ENCODE results near the gene DDX24. TPM values are rescaled to one million over a fixed set of nuclear protein-coding genes. Genes with fewer than 3 reads are reported as not detected.

DDX24 gene
- total and polyA plus RNA-seq, 2 experiments from 2014 or later = 123 to 149 TPM

DNA sequence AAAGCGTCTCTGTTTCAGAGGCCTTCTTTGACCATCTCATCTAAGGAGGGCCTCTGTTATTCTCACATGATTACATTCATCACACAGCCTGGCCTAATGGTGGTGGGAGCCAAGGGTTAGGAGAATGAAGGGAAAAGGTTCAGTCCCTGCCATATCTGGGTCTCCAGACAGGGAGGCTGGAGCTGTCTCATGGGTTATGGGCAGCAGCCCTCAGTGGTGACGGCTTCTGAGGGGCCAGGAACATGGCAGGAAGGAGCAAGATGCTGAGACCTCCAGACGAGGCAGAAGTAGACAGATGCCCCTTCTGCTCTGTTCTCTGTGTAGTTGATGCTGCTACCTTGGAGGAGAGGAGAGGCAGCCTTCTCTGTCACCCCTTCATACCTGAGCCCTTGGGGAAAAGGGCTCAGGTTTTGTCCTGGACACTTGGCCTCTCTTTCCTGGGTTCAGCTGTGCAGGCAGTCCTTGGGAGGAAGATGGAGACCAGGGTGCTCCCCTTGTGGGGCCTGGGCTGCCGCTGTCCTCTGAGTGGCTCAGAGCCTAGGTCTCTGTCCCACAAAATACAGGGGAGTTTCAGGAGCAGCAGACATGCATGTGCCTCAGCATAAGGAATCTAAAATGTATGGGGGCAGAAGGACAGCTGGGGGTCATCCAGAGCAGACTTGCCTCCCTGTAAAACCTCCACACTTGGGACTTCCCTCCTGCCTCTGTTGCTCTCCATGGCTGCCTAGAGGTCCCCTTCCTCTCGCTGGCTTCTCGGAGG is 44.8 kb upstream of the DDX24 start:
- Histone ChIP-seq H2AFZ (no peak overlapping the region), H3K27ac (no peak overlapping the region), H3K79me2 (ENCODE audit: insufficient read depth) (peaks cover 6% of the 10 kb centered on the region; the same call in 1 of the 2 replicates), H3K4me3 (no peak overlapping the region), H3K9ac (no peak overlapping the region), H3F3A (ENCODE audit: insufficient read depth) (peaks cover 18% of the 10 kb centered on the region), H3K9me2 (ENCODE audit: insufficient read depth) (no peaks in the 10 kb centered on the region), H3K27me3 (replicated peaks; ENCODE audit: insufficient read depth) (no peaks in the 10 kb centered on the region), H3K36me3 (ENCODE audit: low read depth) (no peaks in the 10 kb centered on the region), H3K9me3 (ENCODE audit: low read depth) (no peaks in the 10 kb centered on the region), H3K4me1 (ENCODE audit: insufficient read depth) (peaks cover 16% of the 10 kb centered on the region), H3K4me2 (ENCODE audit: unreplicated experiment) (no peak overlapping the region), H4K20me1 (ENCODE audit: insufficient read depth) (no peaks in the 10 kb centered on the region)
- WGBS, 2 experiments (ENCODE audit: low coverage in 1 of 2, low lambda C conversion rate in 2 of 2, missing lambda C conversion rate in 2 of 2) = 87 to 89% methylated on average over 6 of the region's 6 CpGs
- DNase-seq = no peak
- TF ChIP-seq EZH2phosphoT487 (IDR thresholded peaks at IDR 0.05; ENCODE audit: insufficient read depth, low read depth) (no peak), EZH2 (IDR thresholded peaks at IDR 0.05; ENCODE audit: insufficient read depth, poor library complexity, severe bottlenecking) (no peak)
- in situ Hi-C loops (cut with MboI) = loop anchor here (25.0 kb wide), 1 partner anchor 464 kb away; no protein-coding TSS in a partner anchor

- H3K4me1 ChIP-seq (ENCODE audit: insufficient read depth) = peaks cover 20% of the 10 kb centered on the region
- H3K9me2 ChIP-seq (ENCODE audit: insufficient read depth) = no peaks in the 10 kb centered on the region
- no peak overlapping the region for H2AFZ ChIP-seq
- TF ChIP-seq EZH2 (IDR thresholded peaks at IDR 0.05; ENCODE audit: insufficient read depth, poor library complexity, severe bottlenecking) (no peak), EZH2phosphoT487 (IDR thresholded peaks at IDR 0.05; ENCODE audit: insufficient read depth, low read depth) (no peak)
- H3K4me2 ChIP-seq (ENCODE audit: unreplicated experiment) = no peak overlapping the region
- no peak overlapping the region for H3K4me3 ChIP-seq
- peaks cover 12% of the 10 kb centered on the region for H3F3A ChIP-seq (ENCODE audit: insufficient read depth)
- no peak overlapping the region for H3K27ac ChIP-seq
- no peaks in the 10 kb centered on the region for H4K20me1 ChIP-seq (ENCODE audit: insufficient read depth)
- peaks cover 6% of the 10 kb centered on the region; the same call in 1 of the 2 replicates for H3K79me2 ChIP-seq (ENCODE audit: insufficient read depth)
- no peaks in the 10 kb centered on the region for H3K27me3 ChIP-seq (replicated peaks; ENCODE audit: insufficient read depth)
- no peak for DNase-seq
- no peaks in the 10 kb centered on the region for H3K9me3 ChIP-seq (ENCODE audit: low read depth)
- in situ Hi-C loops (cut with MboI) = loop anchor here (25.0 kb wide), 1 partner anchor 462 kb away; no protein-coding TSS in a partner anchor
- no peaks in the 10 kb centered on the region for H3K36me3 ChIP-seq (ENCODE audit: low read depth)
- no peak overlapping the region for H3K9ac ChIP-seq
- WGBS, 2 experiments (ENCODE audit: low coverage in 1 of 2, low lambda C conversion rate in 2 of 2, missing lambda C conversion rate in 2 of 2) = 82 to 83% methylated on average over 9 of the region's 9 CpGs
These were observed 43.8 kb upstream of the DDX24 start for GRCh38 chr14:94124582-94125377.

DNA sequence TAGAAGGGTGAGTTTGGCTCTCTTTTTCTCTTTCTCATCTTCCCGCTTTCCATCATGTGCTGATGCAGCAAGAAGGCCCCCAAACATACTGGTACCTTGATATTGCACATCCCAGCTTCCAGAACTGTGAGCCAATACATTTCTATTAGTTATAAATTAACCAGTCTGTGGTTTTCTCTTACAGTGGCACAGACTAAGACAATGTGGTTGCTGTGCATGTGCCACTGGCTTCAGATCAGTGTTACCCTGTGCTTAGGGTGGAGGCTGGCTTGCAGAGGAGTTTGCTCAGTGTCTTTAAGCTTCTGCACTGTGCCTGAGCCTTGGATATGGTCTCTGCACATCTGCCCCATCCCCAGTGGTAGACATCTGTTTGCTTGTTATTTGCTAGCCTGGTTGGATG is 42.9 kb upstream of the DDX24 start:
- Histone ChIP-seq H3K36me3 (ENCODE audit: low read depth) (no peaks in the 10 kb centered on the region), H3K27ac (no peak overlapping the region), H3K79me2 (ENCODE audit: insufficient read depth) (peaks cover 4% of the 10 kb centered on the region; the same call in 1 of the 2 replicates), H3F3A (ENCODE audit: insufficient read depth) (peaks cover 12% of the 10 kb centered on the region), H2AFZ (no peak overlapping the region), H3K9me2 (ENCODE audit: insufficient read depth) (no peaks in the 10 kb centered on the region), H3K9me3 (ENCODE audit: low read depth) (no peaks in the 10 kb centered on the region), H3K9ac (no peak overlapping the region), H3K27me3 (replicated peaks; ENCODE audit: insufficient read depth) (no peaks in the 10 kb centered on the region), H4K20me1 (ENCODE audit: insufficient read depth) (no peaks in the 10 kb centered on the region), H3K4me3 (no peak overlapping the region), H3K4me1 (ENCODE audit: insufficient read depth) (peaks cover 20% of the 10 kb centered on the region), H3K4me2 (ENCODE audit: unreplicated experiment) (no peak overlapping the region)
- in situ Hi-C loops (cut with MboI) = no loop called here
- TF ChIP-seq EZH2phosphoT487 (IDR thresholded peaks at IDR 0.05; ENCODE audit: insufficient read depth, low read depth) (no peak), EZH2 (IDR thresholded peaks at IDR 0.05; ENCODE audit: insufficient read depth, poor library complexity, severe bottlenecking) (no peak)
- DNase-seq = no peak
- 97 to 100% methylated on average over 1 of the region's 1 CpG for WGBS, 2 experiments (ENCODE audit: low coverage in 1 of 2, low lambda C conversion rate in 2 of 2, missing lambda C conversion rate in 2 of 2)

GRCh38 chr14:94123296-94123695 is 42.3 kb upstream of the DDX24 start:
- Histone ChIP-seq H3F3A (ENCODE audit: insufficient read depth) (peaks cover 12% of the 10 kb centered on the region), H3K4me2 (ENCODE audit: unreplicated experiment) (no peak overlapping the region), H3K36me3 (ENCODE audit: low read depth) (no peaks in the 10 kb centered on the region), H3K9ac (no peak overlapping the region), H3K79me2 (ENCODE audit: insufficient read depth) (no peaks in the 10 kb centered on the region), H3K4me1 (ENCODE audit: insufficient read depth) (peaks cover 15% of the 10 kb centered on the region), H3K9me2 (ENCODE audit: insufficient read depth) (no peaks in the 10 kb centered on the region), H3K27ac (no peak overlapping the region), H3K9me3 (ENCODE audit: low read depth) (no peaks in the 10 kb centered on the region), H3K4me3 (no peak overlapping the region), H2AFZ (no peak overlapping the region), H4K20me1 (ENCODE audit: insufficient read depth) (no peaks in the 10 kb centered on the region), H3K27me3 (replicated peaks; ENCODE audit: insufficient read depth) (no peaks in the 10 kb centered on the region)
- in situ Hi-C loops (cut with MboI) = no loop called here
- TF ChIP-seq EZH2phosphoT487 (IDR thresholded peaks at IDR 0.05; ENCODE audit: insufficient read depth, low read depth) = no peak
- TF ChIP-seq EZH2 (IDR thresholded peaks at IDR 0.05; ENCODE audit: insufficient read depth, poor library complexity, severe bottlenecking) = no peak
- no peak for DNase-seq
- WGBS, 2 experiments (ENCODE audit: low coverage in 1 of 2, low lambda C conversion rate in 2 of 2, missing lambda C conversion rate in 2 of 2) = 91% methylated on average over 9 of the region's 9 CpGs
